GM19035 (cell line): ENCODE results near the gene JUND.

ENCODE experiments used
- ATAC-seq: cut with Tn5 transposase; IDR thresholded peaks from one replicate; pipeline ENCODE4 v1.9.1; 2021; ENCODE audit not compliant: unreplicated experiment

The JUND gene

GRCh38 chr19:18291019-18291524, 9.7 kb upstream of the JUND start:
- no peak for ATAC-seq

DNA sequence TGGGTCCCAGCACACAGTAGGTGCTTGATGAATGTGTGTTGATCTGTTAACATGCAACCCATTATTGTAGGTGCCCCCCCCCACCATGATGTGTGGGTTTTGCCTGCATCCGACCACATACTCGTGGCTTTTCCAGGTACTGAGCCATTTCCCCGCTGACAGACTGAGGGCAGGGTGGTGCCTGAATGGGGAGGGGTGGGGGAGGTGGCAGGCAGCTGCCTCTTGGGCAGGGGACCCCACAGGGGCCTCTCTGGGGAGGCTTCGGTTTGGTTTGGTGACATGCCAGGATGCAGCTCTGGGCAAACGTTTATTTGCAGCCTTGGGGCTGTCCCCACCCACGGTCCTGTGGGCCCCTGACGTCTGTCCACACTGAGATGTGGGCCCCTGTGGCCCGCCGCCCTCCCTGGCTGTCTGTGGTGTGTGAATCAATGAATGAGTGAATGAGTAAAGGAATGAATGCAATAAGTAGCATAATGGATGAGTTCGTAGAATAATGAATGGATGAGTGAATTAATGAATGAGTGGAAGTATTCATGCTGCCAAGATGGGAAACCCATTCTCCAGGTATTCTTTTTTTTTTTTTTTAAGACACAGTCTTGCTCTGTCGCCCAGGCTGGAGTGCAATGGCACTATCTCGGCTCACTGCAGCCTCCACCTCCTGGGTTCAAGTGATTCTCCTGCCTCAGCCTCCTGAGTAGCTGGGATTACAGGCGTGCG, 9.0 kb upstream of the JUND start:
- ATAC-seq, result no peak

GRCh38 chr19:18289471-18290301, 8.3 kb upstream of the JUND start:
- no peak for ATAC-seq

DNA sequence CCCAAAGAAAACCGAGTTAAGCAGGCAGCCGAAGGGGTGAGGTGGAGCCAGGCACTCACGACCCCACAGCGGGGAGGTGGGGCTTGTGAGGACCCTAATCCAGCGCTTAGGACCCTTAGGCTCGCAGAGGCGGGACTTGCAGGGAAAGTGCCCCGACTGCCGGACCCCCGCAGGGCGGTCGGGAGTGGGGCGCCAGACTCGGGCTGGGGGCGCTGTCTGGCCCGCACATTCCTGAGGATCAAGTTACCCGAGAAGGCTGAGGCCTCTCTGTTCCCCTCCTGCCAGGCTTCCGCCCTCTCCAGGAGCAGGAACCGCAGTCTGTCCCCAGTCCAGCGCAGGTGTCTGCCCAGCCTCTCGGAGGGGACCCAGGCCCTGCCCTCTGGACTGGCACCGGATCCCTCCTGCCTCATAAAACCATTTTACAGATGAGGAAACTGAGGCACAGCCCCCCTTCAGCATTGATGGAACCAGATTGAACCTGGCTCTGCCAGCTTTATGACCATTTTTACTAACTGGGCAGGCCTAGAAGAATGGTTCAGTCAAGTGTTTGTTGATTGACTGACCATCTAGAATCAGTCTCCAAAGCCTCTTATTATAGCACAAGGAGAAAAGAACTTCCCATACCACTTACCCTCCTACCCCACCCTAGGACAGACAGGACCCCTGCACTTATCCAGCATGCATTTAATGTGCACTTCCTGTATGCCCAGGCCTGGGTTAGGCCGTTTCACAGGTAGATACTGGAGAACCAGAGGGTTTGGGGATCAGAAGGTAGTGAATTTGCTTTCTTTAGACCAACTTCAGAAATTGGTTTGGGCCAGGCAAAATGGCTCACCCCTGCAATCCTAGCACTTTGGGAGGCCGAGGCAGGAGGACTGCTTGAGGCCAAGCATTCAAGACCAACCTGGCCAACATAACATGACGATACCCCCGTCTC, 6.7 kb upstream of the JUND start:
- ATAC-seq, result no peak

DNA sequence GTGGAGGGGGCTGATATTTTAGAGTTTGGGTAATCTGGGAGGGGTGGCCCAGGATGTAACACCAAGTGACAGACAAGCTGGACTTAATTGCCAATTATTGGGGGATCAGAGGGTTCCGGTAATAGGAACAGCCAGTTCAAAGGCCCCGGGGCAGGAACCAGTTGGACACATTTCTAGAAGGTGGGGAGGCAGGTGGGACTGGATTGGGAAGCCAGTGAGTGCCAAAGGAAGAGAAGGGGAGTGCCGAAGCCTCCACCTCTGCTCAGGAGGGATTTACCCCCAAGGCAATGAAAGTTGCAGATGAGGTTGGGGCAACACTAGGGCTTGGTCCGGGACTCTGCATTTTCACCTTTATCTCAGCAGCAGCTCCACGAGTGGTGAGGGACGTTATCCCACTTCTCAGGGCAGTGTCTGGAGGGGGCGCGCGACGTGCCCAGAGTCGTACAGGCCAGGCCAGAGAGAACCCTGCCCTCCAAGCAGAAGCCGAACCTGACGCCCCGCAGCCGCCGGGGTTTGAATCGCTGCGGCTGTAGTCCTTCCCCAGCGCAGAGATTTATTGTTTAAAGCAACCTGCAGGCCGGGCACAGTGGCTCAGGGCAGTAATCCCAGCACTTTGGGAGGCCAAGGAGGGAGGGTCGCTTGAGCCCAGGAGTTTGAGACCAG, 5.7 kb upstream of the JUND start:
- no peak for ATAC-seq

- no peak for ATAC-seq
Observed at GRCh38 chr19:18284712-18285360, 3.4 kb upstream of the JUND start.

DNA sequence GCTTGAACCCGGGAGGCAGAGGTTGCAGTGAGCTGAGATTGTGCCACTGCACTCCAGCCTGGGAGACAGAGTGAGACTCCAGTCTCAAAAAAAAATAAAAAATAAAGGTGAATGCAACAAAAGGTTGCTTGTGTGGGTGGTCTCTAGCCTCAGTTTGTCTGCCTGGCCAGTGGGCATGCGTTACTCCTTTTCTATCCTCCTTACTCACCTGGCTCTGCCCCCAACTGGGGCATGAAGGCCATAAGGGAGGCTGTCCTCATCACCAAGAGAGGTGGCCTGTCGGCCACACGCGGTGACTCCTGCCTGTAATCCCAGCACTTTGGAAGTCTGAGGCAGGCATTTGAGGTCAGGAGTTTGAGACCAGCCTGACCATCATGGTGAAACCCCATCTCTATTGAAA, 1.9 kb upstream of the JUND start:
- ATAC-seq, result no peak

GRCh38 chr19:18282788-18283141, 1.3 kb upstream of the JUND start:
- ATAC-seq, result no peak

DNA sequence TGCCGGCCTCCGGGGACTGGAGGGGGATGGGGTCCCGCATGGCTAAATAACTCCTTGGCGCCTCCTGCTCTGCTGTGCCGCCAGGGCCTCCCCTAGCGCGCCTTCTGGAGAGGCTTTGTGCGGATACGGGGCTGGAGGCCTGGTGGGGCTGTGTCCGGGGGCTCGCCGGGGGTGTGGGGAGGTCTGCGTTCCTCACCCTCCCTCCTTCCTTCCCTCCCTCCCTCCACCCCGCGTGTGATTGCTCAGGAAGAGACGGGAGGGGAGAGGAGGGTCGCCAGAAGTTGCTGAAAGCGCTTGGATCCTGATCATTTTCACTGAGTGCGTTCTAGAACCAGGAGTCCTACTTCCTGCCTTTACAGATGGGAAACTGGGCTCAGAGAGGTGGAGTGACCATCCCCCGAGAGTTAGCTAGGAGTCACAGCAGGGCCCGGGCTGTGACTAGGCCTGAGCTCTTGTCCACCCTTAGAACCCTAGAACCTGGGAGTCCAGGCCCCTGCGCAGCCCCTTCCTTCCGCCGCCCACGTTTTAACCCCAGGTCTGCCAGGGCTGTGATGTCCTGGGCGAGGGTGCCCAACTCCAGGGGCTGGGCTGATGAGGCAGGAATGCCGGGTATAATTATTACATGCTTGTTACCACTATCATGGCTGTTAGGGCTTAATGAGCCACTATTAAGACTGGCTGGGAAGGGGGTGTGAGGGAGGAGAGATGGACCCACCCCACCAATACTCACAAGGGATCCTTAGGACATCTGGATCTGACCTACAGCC, 782 bp upstream of the JUND start:
- no peak for ATAC-seq

DNA sequence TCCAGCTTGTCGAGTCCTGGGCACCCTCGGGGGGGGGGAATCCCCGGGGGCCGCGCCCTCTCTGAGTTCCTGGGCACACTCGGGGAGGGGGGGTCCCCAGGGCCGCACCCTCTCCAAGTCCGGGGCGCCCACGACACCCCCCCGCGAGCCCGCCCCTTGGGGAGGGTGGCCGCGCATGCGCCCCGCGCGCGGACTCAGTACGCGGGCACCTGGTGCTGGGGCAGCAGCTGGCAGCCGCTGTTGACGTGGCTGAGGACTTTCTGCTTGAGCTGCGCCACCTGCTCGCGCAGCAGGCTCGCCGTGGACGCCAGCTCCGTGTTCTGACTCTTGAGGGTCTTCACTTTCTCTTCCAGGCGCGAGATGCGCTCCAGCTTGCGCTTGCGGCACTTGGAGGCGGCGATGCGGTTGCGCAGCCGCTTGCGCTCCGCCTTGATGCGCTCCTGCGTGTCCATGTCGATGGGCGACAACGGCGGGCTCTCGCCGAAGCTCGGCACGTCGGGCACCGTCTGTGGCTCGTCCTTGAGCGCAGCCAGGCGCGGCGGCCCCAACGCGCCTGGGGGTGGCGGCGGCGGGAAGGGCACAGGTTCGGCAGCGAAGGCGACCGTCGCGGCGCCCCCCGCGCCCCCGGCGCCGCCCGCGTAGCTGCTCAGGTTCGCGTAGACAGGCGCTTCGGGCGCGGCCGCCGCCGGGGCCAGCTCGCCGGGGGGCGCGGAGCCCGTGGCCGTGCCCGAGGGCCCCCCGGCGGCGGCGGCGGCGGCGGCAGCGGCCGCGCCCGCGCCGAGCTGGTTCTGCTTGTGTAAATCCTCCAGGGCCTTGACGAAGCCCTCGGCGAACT, 958 bp downstream of the JUND start:
- ATAC-seq, result peak; percentile 20

GRCh38 chr19:18279516-18280246, 1.7 kb downstream of the JUND start:
- ATAC-seq, result peak; percentile 3

- ATAC-seq, result no peak
Observed at GRCh38 chr19:18279266-18279515, 2.2 kb downstream of the JUND start.

DNA sequence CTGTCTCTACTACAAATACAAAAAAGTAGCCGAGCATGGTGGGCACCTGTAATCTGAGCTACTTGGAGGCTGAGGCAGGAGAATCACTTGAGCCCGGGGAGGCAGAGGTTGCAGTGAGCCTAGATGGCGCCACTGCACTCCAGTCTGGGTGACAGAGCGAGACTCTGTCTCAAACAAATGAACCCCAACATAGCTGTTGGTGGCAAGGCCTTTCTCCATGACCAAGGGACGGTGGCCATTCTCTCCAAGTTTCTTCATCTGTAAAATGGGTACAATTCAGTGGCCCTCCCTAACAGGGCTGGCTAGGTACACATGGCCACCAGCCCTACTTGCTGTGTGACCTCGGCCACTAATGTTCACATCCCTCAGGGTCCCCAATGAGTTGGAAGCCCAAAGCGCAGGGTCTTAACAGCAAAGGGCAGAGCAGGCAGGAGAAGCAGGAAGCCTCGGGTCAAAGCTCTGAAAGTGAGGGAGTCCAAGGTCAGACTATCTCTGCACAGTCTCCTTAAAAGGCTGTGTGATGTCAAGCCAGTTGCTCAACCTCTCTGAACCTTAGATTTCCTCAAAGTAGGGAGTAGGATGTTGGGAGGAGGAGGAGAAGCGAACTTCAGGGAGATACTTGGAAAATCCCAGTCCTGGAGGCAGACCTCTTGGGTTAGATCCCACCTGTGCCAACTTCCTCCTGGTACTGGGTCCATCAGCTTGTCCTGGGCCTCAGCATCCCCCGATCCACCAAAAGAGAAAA, 2.7 kb downstream of the JUND start:
- ATAC-seq, result no peak

DNA sequence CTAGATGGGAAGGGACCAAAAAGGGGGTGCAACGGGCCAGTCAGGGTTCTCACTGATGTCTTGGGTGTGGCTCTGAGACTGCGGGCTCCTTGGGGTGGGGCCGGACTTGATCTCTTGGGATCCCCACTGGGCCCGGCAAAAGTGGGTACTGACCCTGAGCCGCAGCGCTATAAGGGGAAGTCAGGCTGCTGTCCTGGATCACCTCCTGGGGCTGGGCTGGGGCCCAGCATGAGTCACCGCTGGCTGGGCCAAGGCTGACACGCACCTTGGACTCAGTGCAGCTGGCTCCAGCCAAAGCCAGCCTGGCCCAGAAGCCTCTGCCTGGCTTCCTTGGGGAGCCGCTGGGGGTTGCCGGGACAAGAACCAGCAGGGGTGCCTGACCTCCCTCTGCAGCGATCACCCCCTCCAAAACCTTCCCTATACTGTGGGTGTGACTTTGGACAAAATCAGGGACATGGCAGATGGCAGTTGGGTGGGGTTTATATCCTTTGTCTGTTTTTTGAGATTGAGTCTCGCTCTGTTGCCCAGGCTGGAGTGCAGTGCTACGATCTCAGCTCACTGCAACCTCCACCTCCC, 6.6 kb downstream of the JUND start:
- no peak for ATAC-seq

DNA sequence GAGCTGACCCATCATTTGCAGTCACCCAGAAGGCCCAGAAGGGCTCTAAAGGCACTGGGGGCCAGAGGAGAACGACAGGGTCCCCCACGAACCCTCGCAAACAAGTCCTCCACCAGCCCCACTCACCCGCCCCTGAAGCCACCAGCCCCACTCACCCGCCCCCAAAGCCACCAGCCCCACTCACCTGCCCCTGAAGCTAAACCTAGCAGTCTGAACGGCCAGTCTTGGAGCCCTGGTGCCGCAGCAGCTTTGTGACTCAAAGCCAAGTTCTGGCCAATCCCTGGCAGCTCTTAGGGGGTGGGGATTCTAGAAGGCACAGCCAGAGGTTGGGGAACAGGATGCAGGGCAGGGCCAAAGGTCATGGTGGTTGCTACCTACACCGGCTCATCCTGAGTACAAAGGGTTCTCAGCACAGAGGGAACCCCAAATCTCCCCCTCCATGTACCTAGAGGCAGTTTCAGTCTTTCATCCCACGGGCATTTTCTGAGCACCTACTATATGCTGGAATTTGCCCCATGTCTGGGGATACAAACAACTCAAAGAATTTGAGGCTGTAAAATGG, 7.1 kb downstream of the JUND start, which contains the start of gene IQCN:
TSS of gene IQCN (minus strand) at position 234 of the 562 bp plus-strand sequence. CDS start 4,974 bp downstream, outside the sequence.
- ATAC-seq, result no peak

DNA sequence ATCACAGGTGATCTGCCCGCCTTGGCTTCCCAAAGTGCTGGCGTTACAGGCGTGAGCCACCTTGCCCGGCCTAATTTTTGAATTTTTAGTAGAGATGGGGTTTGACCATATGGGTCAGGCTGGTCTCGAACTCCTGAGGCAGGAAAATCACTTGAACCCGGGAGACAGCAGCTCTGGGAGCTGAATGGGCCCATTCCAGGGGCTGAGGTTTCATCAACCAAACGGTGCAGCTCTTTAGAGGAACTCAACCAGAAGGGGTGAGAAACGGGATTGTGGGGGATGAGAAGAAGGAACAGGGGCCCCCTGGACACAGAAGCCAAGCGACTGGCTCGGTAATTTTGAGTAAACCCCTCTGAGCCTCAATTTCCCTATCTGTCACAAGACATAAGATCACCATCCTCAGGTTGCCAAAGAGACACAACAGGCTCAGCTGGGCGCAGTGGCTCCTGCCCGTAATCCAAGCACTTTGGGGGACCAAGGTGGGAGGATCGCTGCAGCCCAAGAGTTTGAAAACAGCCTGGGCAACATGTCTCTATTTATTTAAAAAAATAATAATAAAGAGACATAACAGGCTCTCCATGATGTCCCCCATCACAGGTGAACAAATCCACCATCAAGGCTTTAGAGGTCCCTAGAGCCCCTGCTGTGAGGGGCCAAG, 7.7 kb downstream of the JUND start:
- ATAC-seq, result no peak
